H1 (cell line): Measurements from ENCODE around the gene IFT122. TPM values are rescaled to one million over a fixed set of nuclear protein-coding genes. Genes with fewer than 3 reads are reported as not detected.

Experiments
- CBX8 ChIP-seq: fragments of 300-800, 300-1000 bp; sonication (generic); IDR thresholded peaks from 2 replicates; pipeline ENCODE4 v1.7.1; 2016; ENCODE audit warnings: low read depth, low read length, borderline replicate concordance
- EGR1 ChIP-seq: IDR thresholded peaks from 2 replicates; pipeline ENCODE4 v1.6.1; 2011; ENCODE audit warnings: low read depth, low read length, borderline replicate concordance
- NANOG ChIP-seq: IDR thresholded peaks from 2 replicates; pipeline ENCODE4 v1.6.1; 2011; ENCODE audit warnings: low read length, low read depth, mild to moderate bottlenecking, inconsistent platforms; ENCODE audit not compliant: insufficient read depth, poor library complexity, severe bottlenecking
- SIRT6 ChIP-seq: IDR thresholded peaks from one replicate; pipeline ENCODE4 v1.7.1; 2012; ENCODE audit warnings: low read length, inconsistent platforms
- YY1 ChIP-seq: IDR thresholded peaks from 2 replicates; pipeline ENCODE4 v1.6.1; 2011; ENCODE audit warnings: low read depth, mild to moderate bottlenecking, low read length
- polyA plus RNA-seq, 7 experiments: library from polyadenylated mRNA; depleted of rRNA in 3 of 7; stranded (reverse) in 5 of 7; unstranded in 2 of 7; fragments of >200 nt in 5 of 7; fragments of 200-250 nt in 2 of 7; gene quantifications; 1 replicate in 5 of 7; 2 replicates in 1 of 7; 4 replicates in 1 of 7; pipeline versions ENCODE4 v1.2.1 to v1.2.3, GENCODE V29; 2011 to 2013; ENCODE audit warnings: missing spikeins in 2 of 7, mixed read lengths in 2 of 7
- total RNA-seq: library from RNA; stranded (reverse); fragmentation: NEBNext Ultra II Directional; extraction: Animal tissue kit (Norgen Biotek cat#: 25700); gene quantifications from 2 replicates; pipeline ENCODE4 v1.2.1, GENCODE V29; 2021
- TF ChIP-seq, protein P1 (sequence below): fragments of 300-600 bp; sonication (generic); IDR thresholded peaks from 2 replicates; pipeline ENCODE4 v1.7.1; 2012; ENCODE audit warnings: low read length, moderate library complexity, mild to moderate bottlenecking, inconsistent platforms; ENCODE audit not compliant: insufficient replicate concordance

IFT122 gene
- total and polyA plus RNA-seq, 2 of the 8 experiments (the other 6 are each of a cell fraction or from before 2014, with no cell fraction given) = 23.7 to 25.1 TPM

DNA sequence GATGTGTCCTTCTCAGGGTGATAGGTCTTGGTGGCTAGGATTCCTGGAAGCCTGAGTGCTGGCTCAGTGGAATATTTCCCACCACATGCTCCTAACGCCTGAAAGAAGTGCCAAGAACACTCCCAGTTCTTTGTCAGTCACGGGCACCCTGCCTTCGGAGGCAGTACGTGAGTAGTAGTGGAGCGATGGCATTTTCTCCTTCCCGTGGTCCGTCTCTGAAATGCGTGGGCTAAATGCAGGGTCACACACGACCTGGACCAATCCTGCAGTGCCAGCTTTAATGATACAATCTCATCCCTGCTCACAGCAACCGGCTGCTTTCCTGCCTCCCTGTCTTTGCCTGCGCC is 117.5 kb downstream of the IFT122 start (continued):
- TF ChIP-seq, protein P1, sequence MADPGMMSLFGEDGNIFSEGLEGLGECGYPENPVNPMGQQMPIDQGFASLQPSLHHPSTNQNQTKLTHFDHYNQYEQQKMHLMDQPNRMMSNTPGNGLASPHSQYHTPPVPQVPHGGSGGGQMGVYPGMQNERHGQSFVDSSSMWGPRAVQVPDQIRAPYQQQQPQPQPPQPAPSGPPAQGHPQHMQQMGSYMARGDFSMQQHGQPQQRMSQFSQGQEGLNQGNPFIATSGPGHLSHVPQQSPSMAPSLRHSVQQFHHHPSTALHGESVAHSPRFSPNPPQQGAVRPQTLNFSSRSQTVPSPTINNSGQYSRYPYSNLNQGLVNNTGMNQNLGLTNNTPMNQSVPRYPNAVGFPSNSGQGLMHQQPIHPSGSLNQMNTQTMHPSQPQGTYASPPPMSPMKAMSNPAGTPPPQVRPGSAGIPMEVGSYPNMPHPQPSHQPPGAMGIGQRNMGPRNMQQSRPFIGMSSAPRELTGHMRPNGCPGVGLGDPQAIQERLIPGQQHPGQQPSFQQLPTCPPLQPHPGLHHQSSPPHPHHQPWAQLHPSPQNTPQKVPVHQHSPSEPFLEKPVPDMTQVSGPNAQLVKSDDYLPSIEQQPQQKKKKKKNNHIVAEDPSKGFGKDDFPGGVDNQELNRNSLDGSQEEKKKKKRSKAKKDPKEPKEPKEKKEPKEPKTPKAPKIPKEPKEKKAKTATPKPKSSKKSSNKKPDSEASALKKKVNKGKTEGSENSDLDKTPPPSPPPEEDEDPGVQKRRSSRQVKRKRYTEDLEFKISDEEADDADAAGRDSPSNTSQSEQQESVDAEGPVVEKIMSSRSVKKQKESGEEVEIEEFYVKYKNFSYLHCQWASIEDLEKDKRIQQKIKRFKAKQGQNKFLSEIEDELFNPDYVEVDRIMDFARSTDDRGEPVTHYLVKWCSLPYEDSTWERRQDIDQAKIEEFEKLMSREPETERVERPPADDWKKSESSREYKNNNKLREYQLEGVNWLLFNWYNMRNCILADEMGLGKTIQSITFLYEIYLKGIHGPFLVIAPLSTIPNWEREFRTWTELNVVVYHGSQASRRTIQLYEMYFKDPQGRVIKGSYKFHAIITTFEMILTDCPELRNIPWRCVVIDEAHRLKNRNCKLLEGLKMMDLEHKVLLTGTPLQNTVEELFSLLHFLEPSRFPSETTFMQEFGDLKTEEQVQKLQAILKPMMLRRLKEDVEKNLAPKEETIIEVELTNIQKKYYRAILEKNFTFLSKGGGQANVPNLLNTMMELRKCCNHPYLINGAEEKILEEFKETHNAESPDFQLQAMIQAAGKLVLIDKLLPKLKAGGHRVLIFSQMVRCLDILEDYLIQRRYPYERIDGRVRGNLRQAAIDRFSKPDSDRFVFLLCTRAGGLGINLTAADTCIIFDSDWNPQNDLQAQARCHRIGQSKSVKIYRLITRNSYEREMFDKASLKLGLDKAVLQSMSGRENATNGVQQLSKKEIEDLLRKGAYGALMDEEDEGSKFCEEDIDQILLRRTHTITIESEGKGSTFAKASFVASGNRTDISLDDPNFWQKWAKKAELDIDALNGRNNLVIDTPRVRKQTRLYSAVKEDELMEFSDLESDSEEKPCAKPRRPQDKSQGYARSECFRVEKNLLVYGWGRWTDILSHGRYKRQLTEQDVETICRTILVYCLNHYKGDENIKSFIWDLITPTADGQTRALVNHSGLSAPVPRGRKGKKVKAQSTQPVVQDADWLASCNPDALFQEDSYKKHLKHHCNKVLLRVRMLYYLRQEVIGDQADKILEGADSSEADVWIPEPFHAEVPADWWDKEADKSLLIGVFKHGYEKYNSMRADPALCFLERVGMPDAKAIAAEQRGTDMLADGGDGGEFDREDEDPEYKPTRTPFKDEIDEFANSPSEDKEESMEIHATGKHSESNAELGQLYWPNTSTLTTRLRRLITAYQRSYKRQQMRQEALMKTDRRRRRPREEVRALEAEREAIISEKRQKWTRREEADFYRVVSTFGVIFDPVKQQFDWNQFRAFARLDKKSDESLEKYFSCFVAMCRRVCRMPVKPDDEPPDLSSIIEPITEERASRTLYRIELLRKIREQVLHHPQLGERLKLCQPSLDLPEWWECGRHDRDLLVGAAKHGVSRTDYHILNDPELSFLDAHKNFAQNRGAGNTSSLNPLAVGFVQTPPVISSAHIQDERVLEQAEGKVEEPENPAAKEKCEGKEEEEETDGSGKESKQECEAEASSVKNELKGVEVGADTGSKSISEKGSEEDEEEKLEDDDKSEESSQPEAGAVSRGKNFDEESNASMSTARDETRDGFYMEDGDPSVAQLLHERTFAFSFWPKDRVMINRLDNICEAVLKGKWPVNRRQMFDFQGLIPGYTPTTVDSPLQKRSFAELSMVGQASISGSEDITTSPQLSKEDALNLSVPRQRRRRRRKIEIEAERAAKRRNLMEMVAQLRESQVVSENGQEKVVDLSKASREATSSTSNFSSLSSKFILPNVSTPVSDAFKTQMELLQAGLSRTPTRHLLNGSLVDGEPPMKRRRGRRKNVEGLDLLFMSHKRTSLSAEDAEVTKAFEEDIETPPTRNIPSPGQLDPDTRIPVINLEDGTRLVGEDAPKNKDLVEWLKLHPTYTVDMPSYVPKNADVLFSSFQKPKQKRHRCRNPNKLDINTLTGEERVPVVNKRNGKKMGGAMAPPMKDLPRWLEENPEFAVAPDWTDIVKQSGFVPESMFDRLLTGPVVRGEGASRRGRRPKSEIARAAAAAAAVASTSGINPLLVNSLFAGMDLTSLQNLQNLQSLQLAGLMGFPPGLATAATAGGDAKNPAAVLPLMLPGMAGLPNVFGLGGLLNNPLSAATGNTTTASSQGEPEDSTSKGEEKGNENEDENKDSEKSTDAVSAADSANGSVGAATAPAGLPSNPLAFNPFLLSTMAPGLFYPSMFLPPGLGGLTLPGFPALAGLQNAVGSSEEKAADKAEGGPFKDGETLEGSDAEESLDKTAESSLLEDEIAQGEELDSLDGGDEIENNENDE = no peak
- TF ChIP-seq EGR1 = no peak
- TF ChIP-seq SIRT6 = no peak
- no peak for TF ChIP-seq NANOG
- no peak for TF ChIP-seq YY1
- TF ChIP-seq CBX8 = no peak
